HG03139 (cell line): ENCODE measurements around the gene CLCN7.

ENCODE experiments used
- ATAC-seq: cut with Tn5 transposase; IDR thresholded peaks from one replicate; pipeline ENCODE4 v1.9.1; 2021; ENCODE audit not compliant: unreplicated experiment

CLCN7 gene

GRCh38 chr16:1464196-1464893 lies 10.5 kb downstream of the CLCN7 start:
- ATAC-seq: no peak

- no peak for ATAC-seq
Observed at GRCh38 chr16:1461146-1461545, 13.7 kb downstream of the CLCN7 start.

GRCh38 chr16:1460602-1461138 lies 14.2 kb downstream of the CLCN7 start:
- ATAC-seq: no peak

- ATAC-seq: no peak
Observed at GRCh38 chr16:1459967-1460366, 14.9 kb downstream of the CLCN7 start.

GRCh38 chr16:1458977-1459341 lies 15.9 kb downstream of the CLCN7 start:
- ATAC-seq: no peak

GRCh38 chr16:1458336-1458976 lies 16.4 kb downstream of the CLCN7 start:
- ATAC-seq: no peak

- ATAC-seq: no peak
Observed at GRCh38 chr16:1457489-1458245, 17.2 kb downstream of the CLCN7 start.

GRCh38 chr16:1456951-1457350 lies 17.9 kb downstream of the CLCN7 start:
- ATAC-seq: no peak

- no peak for ATAC-seq
Observed at GRCh38 chr16:1455190-1456171, 19.3 kb downstream of the CLCN7 start.

- ATAC-seq: no peak
Observed at GRCh38 chr16:1454561-1454960, 20.3 kb downstream of the CLCN7 start.

GRCh38 chr16:1453316-1453715 lies 21.5 kb downstream of the CLCN7 start:
- ATAC-seq: no peak

GRCh38 chr16:1452530-1452929 lies 22.3 kb downstream of the CLCN7 start:
- ATAC-seq: no peak

GRCh38 chr16:1451702-1452392 lies 23.0 kb downstream of the CLCN7 start:
- no peak for ATAC-seq

GRCh38 chr16:1450841-1451240 lies 24.0 kb downstream of the CLCN7 start:
- no peak for ATAC-seq

GRCh38 chr16:1450218-1450617 lies 24.6 kb downstream of the CLCN7 start:
- ATAC-seq: no peak

- ATAC-seq: no peak
Observed at GRCh38 chr16:1449201-1449788, 25.5 kb downstream of the CLCN7 start.

GRCh38 chr16:1448536-1449116 lies 26.2 kb downstream of the CLCN7 start:
- no peak for ATAC-seq

GRCh38 chr16:1447965-1448364 lies 26.9 kb downstream of the CLCN7 start:
- ATAC-seq: no peak

GRCh38 chr16:1446296-1447080 lies 28.3 kb downstream of the CLCN7 start:
- no peak for ATAC-seq
